Measurements from ENCODE around the gene KRTAP20-2. TPM values are rescaled to one million over a fixed set of nuclear protein-coding genes. Genes with fewer than 3 reads are reported as not detected.

Gene KRTAP20-2
- total RNA-seq, 4 donors from 2014 or later, result not detected

DNA sequence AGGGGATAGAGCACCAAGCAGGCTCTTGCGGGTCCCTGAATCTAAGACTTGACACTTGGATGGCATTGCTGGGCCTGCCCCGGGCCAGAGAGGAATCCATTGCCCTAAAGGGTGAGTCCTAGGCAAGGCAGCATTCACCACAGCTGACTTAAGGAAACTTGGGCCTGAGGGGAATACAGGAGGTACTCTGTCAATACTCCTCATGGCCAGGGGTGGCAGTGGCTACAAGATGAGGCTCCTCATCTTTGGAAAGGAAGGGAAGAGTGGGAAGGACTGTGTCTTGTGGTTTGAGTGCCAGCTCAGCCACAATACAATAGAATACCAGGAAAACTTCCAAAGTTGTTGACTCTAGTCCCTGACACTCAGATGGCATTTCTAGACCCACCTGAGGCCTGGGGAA, 29.0 kb upstream of the KRTAP20-2 start:
- DNase-seq, result no peak
- Histone ChIP-seq H3K4me1 (no peaks in the 10 kb centered on the region), H3K36me3 (no peaks in the 10 kb centered on the region), H3K27me3 (no peaks in the 10 kb centered on the region), H3K27ac (no peak overlapping the region), H3K4me3 (no peak overlapping the region), H3K9me3 (no peaks in the 10 kb centered on the region)
- intact Hi-C loops (cut with DNase I; ENCODE audit: low total_unique reads), result no loop called here
- TF ChIP-seq, protein P1, sequence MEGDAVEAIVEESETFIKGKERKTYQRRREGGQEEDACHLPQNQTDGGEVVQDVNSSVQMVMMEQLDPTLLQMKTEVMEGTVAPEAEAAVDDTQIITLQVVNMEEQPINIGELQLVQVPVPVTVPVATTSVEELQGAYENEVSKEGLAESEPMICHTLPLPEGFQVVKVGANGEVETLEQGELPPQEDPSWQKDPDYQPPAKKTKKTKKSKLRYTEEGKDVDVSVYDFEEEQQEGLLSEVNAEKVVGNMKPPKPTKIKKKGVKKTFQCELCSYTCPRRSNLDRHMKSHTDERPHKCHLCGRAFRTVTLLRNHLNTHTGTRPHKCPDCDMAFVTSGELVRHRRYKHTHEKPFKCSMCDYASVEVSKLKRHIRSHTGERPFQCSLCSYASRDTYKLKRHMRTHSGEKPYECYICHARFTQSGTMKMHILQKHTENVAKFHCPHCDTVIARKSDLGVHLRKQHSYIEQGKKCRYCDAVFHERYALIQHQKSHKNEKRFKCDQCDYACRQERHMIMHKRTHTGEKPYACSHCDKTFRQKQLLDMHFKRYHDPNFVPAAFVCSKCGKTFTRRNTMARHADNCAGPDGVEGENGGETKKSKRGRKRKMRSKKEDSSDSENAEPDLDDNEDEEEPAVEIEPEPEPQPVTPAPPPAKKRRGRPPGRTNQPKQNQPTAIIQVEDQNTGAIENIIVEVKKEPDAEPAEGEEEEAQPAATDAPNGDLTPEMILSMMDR (IDR thresholded peaks at IDR 0.05), result no peak
- no peak for TF ChIP-seq POLR2A (IDR thresholded peaks at IDR 0.05)

DNA sequence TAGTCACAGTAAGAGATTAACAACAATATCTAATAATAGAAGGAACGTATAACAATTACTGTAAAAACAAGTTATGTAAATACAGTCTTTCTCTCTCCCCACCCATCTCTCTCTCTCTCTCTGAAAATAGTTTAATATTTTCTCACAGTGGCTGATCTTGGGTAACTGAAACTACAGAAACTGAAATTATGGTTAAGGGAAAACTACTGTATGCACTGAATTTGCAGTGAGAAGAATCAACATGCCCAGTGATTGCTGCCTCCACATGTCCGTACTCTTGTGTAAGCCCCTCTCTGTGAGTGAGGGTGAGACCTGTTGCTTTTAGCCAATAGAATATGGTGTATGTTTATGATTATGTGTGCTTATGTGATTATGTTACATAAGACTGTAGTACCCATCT, 22.9 kb upstream of the KRTAP20-2 start:
- no peak overlapping the region for H3K27ac ChIP-seq
- no peaks in the 10 kb centered on the region for H3K36me3 ChIP-seq
- no peaks in the 10 kb centered on the region for H3K9me3 ChIP-seq
- TF ChIP-seq POLR2A (IDR thresholded peaks at IDR 0.05), result no peak
- TF ChIP-seq, protein P1 (IDR thresholded peaks at IDR 0.05), result no peak
- H3K4me3 ChIP-seq, result no peak overlapping the region
- no peaks in the 10 kb centered on the region for H3K27me3 ChIP-seq
- intact Hi-C loops (cut with DNase I; ENCODE audit: low total_unique reads), result no loop called here
- H3K4me1 ChIP-seq, result no peaks in the 10 kb centered on the region
- no peak for DNase-seq

DNA sequence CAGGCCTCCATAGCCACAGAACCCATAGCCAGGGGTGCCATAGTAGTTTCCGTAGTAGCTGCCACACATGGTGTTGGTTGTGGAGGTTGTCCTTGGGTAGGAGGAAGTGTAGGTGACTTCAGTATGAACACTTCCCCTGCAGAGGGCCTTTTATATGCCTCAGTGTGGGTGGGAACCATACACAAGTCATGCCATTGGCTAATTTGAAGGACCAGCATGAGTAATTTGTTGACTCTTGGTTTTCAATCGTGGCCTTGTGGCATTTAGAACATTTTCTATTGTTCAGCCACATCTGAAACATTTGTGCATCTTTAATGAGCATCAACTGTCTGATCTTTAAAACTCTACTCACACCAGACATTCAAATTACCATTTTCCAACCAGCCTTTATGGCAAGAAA, 21.2 kb upstream of the KRTAP20-2 start, which contains the start of gene KRTAP6-1:
TSS of gene KRTAP6-1 (minus strand) at position 95 of the 400 bp plus-strand sequence. CDS start at position 69, 26 bp downstream.
- Histone ChIP-seq H3K9me3 (no peaks in the 10 kb centered on the region), H3K4me1 (no peaks in the 10 kb centered on the region), H3K36me3 (no peaks in the 10 kb centered on the region), H3K27ac (no peak within 1 kb of the TSS), H3K4me3 (no peak within 1 kb of the TSS), H3K27me3 (no peaks in the 10 kb centered on the region)
- TF ChIP-seq, protein P1 (IDR thresholded peaks at IDR 0.05), result no peak
- no peak for TF ChIP-seq POLR2A (IDR thresholded peaks at IDR 0.05)
- no peak for DNase-seq
- intact Hi-C loops (cut with DNase I; ENCODE audit: low total_unique reads), result no loop called here

DNA sequence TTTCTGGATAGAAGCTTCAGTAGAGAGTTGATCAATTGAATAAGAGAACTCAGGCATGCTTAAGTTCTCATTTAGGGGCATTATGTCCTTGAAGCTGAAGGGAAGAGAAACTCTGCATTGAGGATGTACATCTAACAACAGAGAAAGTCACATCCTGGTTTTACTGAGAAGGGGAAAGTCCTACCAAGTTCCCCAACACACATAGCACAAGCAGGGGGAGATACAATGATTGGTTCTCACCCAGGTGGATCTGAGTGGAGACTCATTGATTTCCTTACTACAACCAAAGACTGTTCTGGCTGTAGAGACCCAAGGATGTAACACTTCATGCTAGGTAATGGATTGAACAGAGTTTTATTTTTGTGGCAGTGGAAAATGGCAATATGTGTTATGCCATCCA, 19.8 kb upstream of the KRTAP20-2 start:
- intact Hi-C loops (cut with DNase I; ENCODE audit: low total_unique reads), result no loop called here
- DNase-seq, result no peak

DNA sequence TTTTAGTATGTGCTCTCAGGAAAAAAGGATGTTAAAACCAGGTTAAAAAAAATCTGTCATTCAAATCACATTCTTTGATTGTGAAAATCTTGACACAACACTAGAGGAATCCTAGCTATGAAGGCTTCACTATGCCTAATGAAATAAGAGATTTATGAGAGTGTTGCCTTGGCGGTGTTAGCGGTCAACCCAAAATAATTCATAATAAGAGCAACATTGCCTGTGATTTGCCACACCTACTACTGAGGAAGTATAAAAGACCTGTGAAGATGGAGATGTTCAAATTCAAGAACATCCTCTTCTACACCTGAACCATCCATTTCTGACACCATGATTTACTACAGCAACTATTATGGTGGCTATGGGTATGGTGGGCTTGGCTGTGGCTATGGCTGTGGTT, 18.9 kb upstream of the KRTAP20-2 start, which contains the start of gene KRTAP20-1:
TSS of gene KRTAP20-1 (plus strand) at position 301 of the 400 bp plus-strand sequence. CDS start at position 331, 30 bp downstream.
- intact Hi-C loops (cut with DNase I; ENCODE audit: low total_unique reads), result no loop called here
- H3K36me3 ChIP-seq, result no peaks in the 10 kb centered on the region
- H3K4me1 ChIP-seq, result no peaks in the 10 kb centered on the region
- no peak within 1 kb of the TSS for H3K4me3 ChIP-seq
- no peaks in the 10 kb centered on the region for H3K9me3 ChIP-seq
- TF ChIP-seq POLR2A (IDR thresholded peaks at IDR 0.05), result no peak
- TF ChIP-seq, protein P1 (IDR thresholded peaks at IDR 0.05), result no peak
- H3K27me3 ChIP-seq, result no peaks in the 10 kb centered on the region
- no peak for DNase-seq
- H3K27ac ChIP-seq, result no peak within 1 kb of the TSS

More for the DNA sequence above, 19.8 kb upstream of the KRTAP20-2 start:
- Histone ChIP-seq H3K27me3 (no peaks in the 10 kb centered on the region), H3K4me1 (no peaks in the 10 kb centered on the region), H3K9me3 (no peaks in the 10 kb centered on the region), H3K27ac (no peak overlapping the region), H3K4me3 (no peak overlapping the region), H3K36me3 (no peaks in the 10 kb centered on the region)
- TF ChIP-seq, protein P1 (IDR thresholded peaks at IDR 0.05), result no peak
- TF ChIP-seq POLR2A (IDR thresholded peaks at IDR 0.05), result no peak

Data from uterus (tissue), 4 donors.